GM12878 (cell line): ENCODE data around the gene SHB. TPM values are rescaled to one million over a fixed set of nuclear protein-coding genes. Genes with fewer than 3 reads are reported as not detected.

Experiments
- ATAC-seq: fragments of 200-7000 bp; cut with Tn5 transposase; 3 replicates; pipeline ENCODE4 v1.9.1; 2020; ENCODE audit warnings: mild to moderate bottlenecking, moderate library complexity
- BruUV-seq: library from RNA; stranded (reverse); fragments of 400-500 nt; replicated peaks from 2 replicates; lab custom pipeline; 2021; lab: Mats Ljungman, UMichigan
- CTCF ChIA-PET: fragments of 300-600 bp; sonication (Branson Sonifier 250); formaldehyde crosslinking; extraction: SDS; loops from one replicate; lab custom pipeline; 2021; ENCODE audit warnings: inconsistent platforms; lab: Yijun Ruan, JAX
- POLR2A ChIA-PET: fragments of 350-600 bp; formaldehyde crosslinking; extraction: SDS; loops from one replicate; lab custom pipeline; 2021; ENCODE audit warnings: inconsistent platforms; lab: Charles Lee
- RAD21 ChIA-PET: fragments of 300-600 bp; sonication (Branson Sonifier 250); formaldehyde crosslinking; loops from one replicate; lab custom pipeline; 2023; ENCODE audit warnings: antibody characterized with exemption; ENCODE audit not compliant: unreplicated experiment; lab: Charles Lee
- SMC1A ChIA-PET: fragments of 300-600 bp; sonication (Branson Sonifier 250); formaldehyde crosslinking; loops from one replicate; lab custom pipeline; 2023; ENCODE audit not compliant: unreplicated experiment, uncharacterized antibody; lab: Charles Lee
- DNase-seq: peaks from one replicate; pipeline ENCODE4 v3.0.0-alpha.2; 2011; ENCODE audit warnings: low read depth, low spot score
- FAIRE-seq: peaks from 3 replicates; lab custom pipeline; 2011; peaks lifted over from hg19 to GRCh38; lab: Jason Lieb, UNC
- H2AFZ ChIP-seq: 2 replicates; pipeline ENCODE4 v1.6.0; 2011; ENCODE audit warnings: low read depth, low read length, control low read depth; ENCODE audit not compliant: control insufficient read depth
- H3K27ac ChIP-seq: 2 replicates; pipeline ENCODE4 v1.5.1; 2011; ENCODE audit warnings: control low read depth; ENCODE audit not compliant: control insufficient read depth, insufficient read depth
- H3K27me3 ChIP-seq, 2 experiments: replicated peaks in 1 of 2; 2 replicates each; pipeline versions ENCODE4 v1.6.0 to v1.6.1; 2011; ENCODE audit warnings: low read length in 1 of 2; ENCODE audit not compliant: control insufficient read depth in 2 of 2, insufficient read depth in 2 of 2
- H3K36me3 ChIP-seq, 2 experiments: 2 replicates each; pipeline ENCODE4 v1.5.1; 2011; ENCODE audit warnings: low read length in 1 of 2; ENCODE audit not compliant: control insufficient read depth in 2 of 2, insufficient read depth in 2 of 2
- H3K4me1 ChIP-seq: 2 replicates; pipeline ENCODE4 v1.6.1; 2011; ENCODE audit warnings: mild to moderate bottlenecking, low read length, moderate library complexity, mixed read lengths; ENCODE audit not compliant: control insufficient read depth, insufficient read depth
- H3K4me2 ChIP-seq: 2 replicates; pipeline ENCODE4 v1.6.0; 2011; ENCODE audit warnings: control low read depth; ENCODE audit not compliant: control insufficient read depth, insufficient read depth
- H3K4me3 ChIP-seq: fragments of 200-600 bp; sonication (generic); 2 replicates; pipeline ENCODE4 v1.5.1; 2016
- H3K79me2 ChIP-seq: 2 replicates; pipeline ENCODE4 v1.6.0; 2011; ENCODE audit warnings: low read length; ENCODE audit not compliant: control insufficient read depth, insufficient read depth
- H3K9ac ChIP-seq: 2 replicates; pipeline ENCODE4 v1.8.0; 2011; ENCODE audit warnings: low read length, control low read depth, mixed read lengths; ENCODE audit not compliant: control insufficient read depth, insufficient read depth
- H3K9me3 ChIP-seq: replicated peaks from 3 replicates; pipeline ENCODE4 v1.5.1; 2011; ENCODE audit warnings: mild to moderate bottlenecking, low read length; ENCODE audit not compliant: control insufficient read depth, insufficient read depth
- H4K20me1 ChIP-seq: 2 replicates; pipeline ENCODE4 v1.6.0; 2011; ENCODE audit not compliant: control insufficient read depth, insufficient read depth
- DPF2 ChIP-seq: fragments of 450-650 bp; IDR thresholded peaks from 2 replicates; pipeline ENCODE4 v1.6.1; 2017; ENCODE audit warnings: mild to moderate bottlenecking
- EP300 ChIP-seq, 2 experiments: fragments of 150-350 bp in 1 of 2; IDR thresholded peaks; 2 replicates each; pipeline ENCODE4 v1.6.1; 2011 to 2012; ENCODE audit warnings: low read depth in 2 of 2, low read length in 2 of 2, borderline replicate concordance in 1 of 2, improper control_type of control experiment in 1 of 2, inconsistent platforms in 1 of 2; ENCODE audit not compliant: control insufficient read depth in 1 of 2
- ETV6 ChIP-seq, 2 experiments: fragments of 450-650 bp in 1 of 2; IDR thresholded peaks in 1 of 2; conservative IDR thresholded peaks in 1 of 2; 2 replicates each; pipeline ENCODE4 v1.6.1; 2014; ENCODE audit warnings: antibody characterized with exemption in 1 of 2, borderline replicate concordance in 1 of 2, low read depth in 1 of 2, mild to moderate bottlenecking in 1 of 2, moderate library complexity in 1 of 2
- GABPA ChIP-seq: IDR thresholded peaks from 2 replicates; pipeline ENCODE4 v1.6.1; 2014; ENCODE audit warnings: antibody characterized with exemption, low read depth, mild to moderate bottlenecking, inconsistent platforms
- JUNB ChIP-seq: IDR thresholded peaks from 2 replicates; pipeline ENCODE4 v1.6.1; 2016; ENCODE audit warnings: antibody characterized with exemption, mild to moderate bottlenecking
- SIN3A ChIP-seq: IDR thresholded peaks from 2 replicates; pipeline ENCODE4 v1.6.1; 2012; ENCODE audit warnings: low read depth, low read length, improper control_type of control experiment
- SPI1 ChIP-seq: IDR thresholded peaks from 2 replicates; pipeline ENCODE4 v1.6.1; 2011; ENCODE audit warnings: low read depth, mild to moderate bottlenecking, low read length, moderate library complexity, borderline replicate concordance; ENCODE audit not compliant: insufficient read depth
- TCF3 ChIP-seq: IDR thresholded peaks from 2 replicates; pipeline ENCODE4 v1.6.1; 2012; ENCODE audit warnings: low read depth, mild to moderate bottlenecking, low read length, borderline replicate concordance; ENCODE audit not compliant: insufficient read depth
- YY1 ChIP-seq: IDR thresholded peaks from 2 replicates; pipeline ENCODE4 v1.6.1; 2011; ENCODE audit warnings: low read depth, mild to moderate bottlenecking, low read length
- WGBS: methylation state at CpG from one replicate; pipeline ENCODE4 v1.1.6; 2016; ENCODE audit warnings: low lambda C conversion rate; ENCODE audit not compliant: insufficient replicate concordance, insufficient coverage; ENCODE audit errors: missing lambda C conversion rate; 5-methylcytosine and 5-hydroxymethylcytosine counted together
- in situ Hi-C: fragments of 300-500 bp; cut with MboI; formaldehyde crosslinking; loops from 9 replicates; pipeline ENCODE4 v1.14.3; 2018; ENCODE audit warnings: mixed read lengths
- intact Hi-C: fragments of 100-400 bp; cut with micrococcal nuclease; formaldehyde crosslinking; loops from one replicate; pipeline ENCODE4 v1.14.2; 2022; ENCODE audit not compliant: unreplicated experiment
- polyA plus RNA-seq, 11 experiments: library from polyadenylated mRNA; depleted of rRNA in 4 of 11; unstranded in 6 of 11; stranded (reverse) in 5 of 11; fragments of >200 nt; fragmentation: Nextera tagmentation in 4 of 11; fragmentation: Illumina TruSeq in 1 of 11; extraction: Ambion mirVana in 4 of 11; extraction: Trizol in 1 of 11; gene quantifications; 1 replicate in 1 of 11; 2 replicates in 10 of 11; pipeline versions ENCODE4 v1.2.1 to v1.2.3, GENCODE V29; 2011 to 2016; ENCODE audit warnings: inconsistent platforms in 2 of 11, missing spikeins in 2 of 11, low read depth in 1 of 11
- total RNA-seq, 4 experiments: library from RNA; depleted of rRNA in 3 of 4; stranded (reverse); fragments of >200 nt in 3 of 4; fragmentation: Illumina TruSeq in 1 of 4; extraction: Trizol in 1 of 4; gene quantifications; 2 replicates each; pipeline versions ENCODE4 v1.2.1 to v1.2.3, GENCODE V29; 2013 to 2021
- TF ChIP-seq, protein P1 (sequence below): fragments of 450-650 bp; IDR thresholded peaks from 2 replicates; pipeline ENCODE4 v1.6.1; 2017; ENCODE audit warnings: mild to moderate bottlenecking, moderate library complexity
- TF ChIP-seq, protein P2 (sequence below): fragments of 450-650 bp; IDR thresholded peaks from 2 replicates; pipeline ENCODE4 v1.6.1; 2016; ENCODE audit warnings: mild to moderate bottlenecking

Gene SHB
- total and polyA plus RNA-seq, 10 of the 15 experiments (the other 5 are each of a cell fraction or from before 2014, with no cell fraction given) = 0.29 to 6.2 (median 1.3) TPM

DNA sequence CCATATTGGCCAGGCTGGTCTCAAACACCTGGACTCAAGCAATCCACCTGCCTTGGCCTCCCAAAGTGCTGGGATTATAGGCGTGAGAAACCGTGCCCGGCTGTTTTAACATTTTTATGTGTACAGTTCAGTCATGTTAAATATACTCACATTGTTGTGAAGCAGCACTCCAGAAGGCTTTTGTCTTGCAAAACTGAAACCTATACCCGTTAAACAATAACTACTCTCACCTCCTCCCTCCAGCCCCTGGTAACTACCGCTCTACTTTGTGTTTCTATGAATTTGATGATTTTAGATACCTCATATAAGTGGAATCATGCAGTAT is 23.1 kb upstream of the SHB start (continued):
- TF ChIP-seq, protein P1, sequence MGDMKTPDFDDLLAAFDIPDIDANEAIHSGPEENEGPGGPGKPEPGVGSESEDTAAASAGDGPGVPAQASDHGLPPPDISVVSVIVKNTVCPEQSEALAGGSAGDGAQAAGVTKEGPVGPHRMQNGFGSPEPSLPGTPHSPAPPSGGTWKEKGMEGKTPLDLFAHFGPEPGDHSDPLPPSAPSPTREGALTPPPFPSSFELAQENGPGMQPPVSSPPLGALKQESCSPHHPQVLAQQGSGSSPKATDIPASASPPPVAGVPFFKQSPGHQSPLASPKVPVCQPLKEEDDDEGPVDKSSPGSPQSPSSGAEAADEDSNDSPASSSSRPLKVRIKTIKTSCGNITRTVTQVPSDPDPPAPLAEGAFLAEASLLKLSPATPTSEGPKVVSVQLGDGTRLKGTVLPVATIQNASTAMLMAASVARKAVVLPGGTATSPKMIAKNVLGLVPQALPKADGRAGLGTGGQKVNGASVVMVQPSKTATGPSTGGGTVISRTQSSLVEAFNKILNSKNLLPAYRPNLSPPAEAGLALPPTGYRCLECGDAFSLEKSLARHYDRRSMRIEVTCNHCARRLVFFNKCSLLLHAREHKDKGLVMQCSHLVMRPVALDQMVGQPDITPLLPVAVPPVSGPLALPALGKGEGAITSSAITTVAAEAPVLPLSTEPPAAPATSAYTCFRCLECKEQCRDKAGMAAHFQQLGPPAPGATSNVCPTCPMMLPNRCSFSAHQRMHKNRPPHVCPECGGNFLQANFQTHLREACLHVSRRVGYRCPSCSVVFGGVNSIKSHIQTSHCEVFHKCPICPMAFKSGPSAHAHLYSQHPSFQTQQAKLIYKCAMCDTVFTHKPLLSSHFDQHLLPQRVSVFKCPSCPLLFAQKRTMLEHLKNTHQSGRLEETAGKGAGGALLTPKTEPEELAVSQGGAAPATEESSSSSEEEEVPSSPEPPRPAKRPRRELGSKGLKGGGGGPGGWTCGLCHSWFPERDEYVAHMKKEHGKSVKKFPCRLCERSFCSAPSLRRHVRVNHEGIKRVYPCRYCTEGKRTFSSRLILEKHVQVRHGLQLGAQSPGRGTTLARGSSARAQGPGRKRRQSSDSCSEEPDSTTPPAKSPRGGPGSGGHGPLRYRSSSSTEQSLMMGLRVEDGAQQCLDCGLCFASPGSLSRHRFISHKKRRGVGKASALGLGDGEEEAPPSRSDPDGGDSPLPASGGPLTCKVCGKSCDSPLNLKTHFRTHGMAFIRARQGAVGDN = peak; percentile 39

DNA sequence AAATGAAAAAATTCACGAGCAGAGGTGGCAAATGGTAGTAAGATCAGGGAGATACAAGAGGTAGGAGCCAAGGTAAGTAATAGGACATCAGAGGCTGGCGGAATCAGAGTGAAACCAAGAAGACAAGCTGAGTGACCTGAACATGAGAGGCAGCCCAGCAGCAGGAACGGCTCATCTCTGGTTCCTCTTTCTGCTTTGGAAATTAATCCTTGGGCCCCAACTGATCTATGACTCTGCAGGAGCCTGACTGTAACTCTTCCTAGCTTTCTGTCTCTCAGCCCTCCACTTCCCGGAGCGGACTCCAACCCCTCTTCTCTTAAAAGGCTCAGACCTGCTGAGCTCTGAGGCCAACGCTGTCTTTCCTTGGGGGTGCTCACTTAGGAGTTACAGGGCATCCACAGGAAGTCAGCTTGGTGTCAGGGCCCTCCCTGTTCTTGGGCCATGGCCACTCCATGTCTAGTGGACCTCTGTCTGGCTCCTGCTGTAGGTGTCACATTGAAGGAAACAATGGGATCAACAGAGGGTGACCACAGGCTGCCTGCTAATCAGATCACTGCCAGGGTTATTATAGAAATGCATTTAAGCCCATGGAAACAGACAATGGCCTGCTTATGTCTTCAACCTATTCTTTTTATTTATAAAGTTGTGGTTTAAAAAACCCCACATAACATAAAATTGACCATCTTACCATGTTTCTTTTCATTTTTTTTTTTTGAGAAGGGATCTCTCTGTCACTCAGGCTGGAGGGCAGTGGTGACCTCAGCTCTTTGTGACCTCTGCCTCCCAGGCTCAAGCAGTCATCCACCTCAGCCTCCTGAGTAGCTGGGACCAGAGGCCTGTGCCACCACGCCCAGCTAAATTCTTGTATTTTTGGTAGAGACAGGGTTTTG is 22.5 kb upstream of the SHB start:
- no peaks in the 10 kb centered on the region for H3K27me3 ChIP-seq
- SMC1A ChIA-PET = interaction anchor here (1.0 to 14.3 kb wide), 16 partner anchors 14 to 178 kb away, joined by 3 to 359 read pairs (median 14); no protein-coding TSS in a partner anchor
- no peak for DNase-seq
- 14% methylated on average over 7 of the region's 7 CpGs for WGBS
- no peaks in the 10 kb centered on the region for H3K79me2 ChIP-seq
- H3K4me2 ChIP-seq = peak overlapping the region; percentile 65
- no TSS peak for BruUV-seq
- H2AFZ ChIP-seq = peak overlapping the region; percentile 69
- no peaks in the 10 kb centered on the region for H3K36me3 ChIP-seq
- intact Hi-C loops (no loop called here), in situ Hi-C loops (no loop called here)
- H3K27ac ChIP-seq = peak overlapping the region; percentile 79
- POLR2A ChIA-PET = interaction anchor here (1.0 to 8.7 kb wide), 5 partner anchors 15 to 91 kb away, joined by 3 to 96 read pairs (median 4); no protein-coding TSS in a partner anchor
- peak; percentile 79 for ATAC-seq
- FAIRE-seq = no peak
- peaks cover 37% of the 10 kb centered on the region for H3K4me1 ChIP-seq
- RAD21 ChIA-PET = interaction anchor here (0.6 to 8.2 kb wide), 23 partner anchors 8 to 272 kb away, joined by 3 to 205 read pairs (median 6); no protein-coding TSS in a partner anchor
- no peak overlapping the region; the same call in 1 of the 2 replicates for H3K4me3 ChIP-seq
- H3K9me3 ChIP-seq = no peaks in the 10 kb centered on the region
- peak overlapping the region; percentile 55; the same call in 1 of the 2 replicates for H3K9ac ChIP-seq
- H4K20me1 ChIP-seq = no peaks in the 10 kb centered on the region
- CTCF ChIA-PET = interaction anchor here (0.9 to 13.3 kb wide), 10 partner anchors 9 to 242 kb away, joined by 3 to 243 read pairs (median 4); no protein-coding TSS in a partner anchor
- TF ChIP-seq ETV6 (conservative IDR thresholded peaks at IDR 0.05 in 1 of 2, IDR thresholded peaks at IDR 0.05 in 1 of 2; ENCODE audit: borderline replicate concordance in 1 of 2, low read depth in 1 of 2) (peak in 1 of 2 experiments; percentile 42; a peak in 1 of 4 replicates), GABPA (0 out of 2 replicates have a peak, but pooled peaks have one; percentile 21), EP300 (IDR thresholded peaks at IDR 0.05; ENCODE audit: borderline replicate concordance in 1 of 2, control insufficient read depth in 1 of 2, low read depth in 2 of 2, low read length in 2 of 2) (peak in 1 of 2 experiments; percentile 61; a peak in 1 of 4 replicates), YY1 (0 out of 2 replicates have a peak, but pooled peaks have one; percentile 19), SIN3A (no peak), SPI1 (peak; percentile 90), TCF3 (peak; percentile 74; the same call in 1 of the 2 replicates), DPF2 (peak; percentile 61; the same call in 1 of the 2 replicates), JUNB (peak; percentile 67)
- TF ChIP-seq, protein P2, sequence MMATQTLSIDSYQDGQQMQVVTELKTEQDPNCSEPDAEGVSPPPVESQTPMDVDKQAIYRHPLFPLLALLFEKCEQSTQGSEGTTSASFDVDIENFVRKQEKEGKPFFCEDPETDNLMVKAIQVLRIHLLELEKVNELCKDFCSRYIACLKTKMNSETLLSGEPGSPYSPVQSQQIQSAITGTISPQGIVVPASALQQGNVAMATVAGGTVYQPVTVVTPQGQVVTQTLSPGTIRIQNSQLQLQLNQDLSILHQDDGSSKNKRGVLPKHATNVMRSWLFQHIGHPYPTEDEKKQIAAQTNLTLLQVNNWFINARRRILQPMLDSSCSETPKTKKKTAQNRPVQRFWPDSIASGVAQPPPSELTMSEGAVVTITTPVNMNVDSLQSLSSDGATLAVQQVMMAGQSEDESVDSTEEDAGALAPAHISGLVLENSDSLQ = peak; percentile 82
